C4-2B (cell line): ENCODE data around the gene TRPC6.
"Not testable (repeated sequence)": the region's sequence is repeated elsewhere in the genome, so short reads cannot be mapped to it uniquely, and the experiment has no call there.

ENCODE experiments used
- ZFX ChIP-seq: fragments of 450-650 bp; IDR thresholded peaks from 2 replicates; pipeline ENCODE4 v1.6.1; 2017
- TF ChIP-seq, protein P1 (sequence below): fragments of 450-650 bp; conservative IDR thresholded peaks from 2 replicates; pipeline ENCODE4 v1.5.1; 2017; ENCODE audit warnings: mild to moderate bottlenecking

- TF ChIP-seq, protein P1, sequence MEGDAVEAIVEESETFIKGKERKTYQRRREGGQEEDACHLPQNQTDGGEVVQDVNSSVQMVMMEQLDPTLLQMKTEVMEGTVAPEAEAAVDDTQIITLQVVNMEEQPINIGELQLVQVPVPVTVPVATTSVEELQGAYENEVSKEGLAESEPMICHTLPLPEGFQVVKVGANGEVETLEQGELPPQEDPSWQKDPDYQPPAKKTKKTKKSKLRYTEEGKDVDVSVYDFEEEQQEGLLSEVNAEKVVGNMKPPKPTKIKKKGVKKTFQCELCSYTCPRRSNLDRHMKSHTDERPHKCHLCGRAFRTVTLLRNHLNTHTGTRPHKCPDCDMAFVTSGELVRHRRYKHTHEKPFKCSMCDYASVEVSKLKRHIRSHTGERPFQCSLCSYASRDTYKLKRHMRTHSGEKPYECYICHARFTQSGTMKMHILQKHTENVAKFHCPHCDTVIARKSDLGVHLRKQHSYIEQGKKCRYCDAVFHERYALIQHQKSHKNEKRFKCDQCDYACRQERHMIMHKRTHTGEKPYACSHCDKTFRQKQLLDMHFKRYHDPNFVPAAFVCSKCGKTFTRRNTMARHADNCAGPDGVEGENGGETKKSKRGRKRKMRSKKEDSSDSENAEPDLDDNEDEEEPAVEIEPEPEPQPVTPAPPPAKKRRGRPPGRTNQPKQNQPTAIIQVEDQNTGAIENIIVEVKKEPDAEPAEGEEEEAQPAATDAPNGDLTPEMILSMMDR: not testable (repeated sequence)
- TF ChIP-seq ZFX: not testable (repeated sequence)
Measured at GRCh38 chr11:101464388-101464787, 119.4 kb downstream of the TRPC6 start.
